Right hindlimb (tissue), 1 donor: ENCODE measurements around the gene TMEM248.

Experiments
- DNase-seq: peaks from one replicate; pipeline ENCODE4 v3.0.0-alpha.2; 2018

Gene TMEM248

GRCh38 chr7:67006965-67007364 is 85.9 kb downstream of the TMEM248 start:
- DNase-seq: no peak
